GM19463 (cell line): ENCODE data around the gene TAOK1.
"Not testable (repeated sequence)": the region's sequence is repeated elsewhere in the genome, so short reads cannot be mapped to it uniquely, and the experiment has no call there.

Source experiments
- ATAC-seq: cut with Tn5 transposase; IDR thresholded peaks from one replicate; pipeline ENCODE4 v1.9.1; 2021; ENCODE audit warnings: mild to moderate bottlenecking, moderate library complexity; ENCODE audit not compliant: unreplicated experiment

Gene TAOK1

GRCh38 chr17:29526322-29526721 is 136.2 kb downstream of the TAOK1 start:
- no peak for ATAC-seq

GRCh38 chr17:29533976-29534375 is 143.8 kb downstream of the TAOK1 start:
- no peak for ATAC-seq

DNA sequence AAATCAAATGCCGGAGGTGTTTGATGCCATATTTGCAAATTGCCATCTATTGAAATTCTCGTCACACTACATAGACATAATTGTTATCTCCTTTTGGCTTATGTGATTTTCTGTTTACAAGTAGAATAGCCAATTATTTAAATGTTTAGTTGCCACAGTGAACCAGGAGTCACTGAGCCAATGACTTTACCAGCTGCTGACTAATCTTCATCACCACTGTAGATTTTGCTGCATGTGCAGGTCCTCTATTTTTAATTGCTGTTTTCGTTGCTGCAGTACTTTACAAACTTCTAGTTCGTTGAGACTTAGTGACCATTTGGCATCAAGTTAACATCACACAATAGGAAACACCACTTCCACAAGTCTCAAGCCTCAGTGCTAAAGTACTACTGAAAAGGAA is 153.9 kb downstream of the TAOK1 start:
- no peak for ATAC-seq

GRCh38 chr17:29546085-29546484 is 155.9 kb downstream of the TAOK1 start:
- ATAC-seq, result no peak

GRCh38 chr17:29546830-29547229 is 156.7 kb downstream of the TAOK1 start:
- ATAC-seq, result no peak

- ATAC-seq, result no peak
Observed at GRCh38 chr17:29549177-29549923, 159.2 kb downstream of the TAOK1 start.

GRCh38 chr17:29555840-29556239 is 165.7 kb downstream of the TAOK1 start:
- ATAC-seq, result no peak

- no peak for ATAC-seq
Observed at GRCh38 chr17:29557085-29557738, 167.0 kb downstream of the TAOK1 start.

DNA sequence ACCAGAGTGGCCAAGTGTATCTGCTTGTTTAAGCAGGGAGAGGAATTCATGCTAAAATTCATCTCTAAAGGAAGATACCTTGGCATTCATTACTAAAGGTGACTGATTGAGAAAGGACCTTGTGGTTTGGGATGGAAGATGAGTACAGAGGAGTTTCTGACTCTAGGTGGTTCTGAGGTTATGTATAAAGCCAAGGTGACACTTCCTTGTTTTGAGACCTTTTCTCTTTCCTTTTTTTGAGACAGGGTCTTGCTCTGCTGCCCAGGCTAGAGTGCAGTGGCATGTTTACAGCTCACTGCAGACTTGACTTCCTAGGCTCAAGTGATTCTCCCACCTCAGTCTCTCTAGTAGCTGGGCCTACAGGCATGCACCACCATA is 167.6 kb downstream of the TAOK1 start:
- no peak for ATAC-seq

DNA sequence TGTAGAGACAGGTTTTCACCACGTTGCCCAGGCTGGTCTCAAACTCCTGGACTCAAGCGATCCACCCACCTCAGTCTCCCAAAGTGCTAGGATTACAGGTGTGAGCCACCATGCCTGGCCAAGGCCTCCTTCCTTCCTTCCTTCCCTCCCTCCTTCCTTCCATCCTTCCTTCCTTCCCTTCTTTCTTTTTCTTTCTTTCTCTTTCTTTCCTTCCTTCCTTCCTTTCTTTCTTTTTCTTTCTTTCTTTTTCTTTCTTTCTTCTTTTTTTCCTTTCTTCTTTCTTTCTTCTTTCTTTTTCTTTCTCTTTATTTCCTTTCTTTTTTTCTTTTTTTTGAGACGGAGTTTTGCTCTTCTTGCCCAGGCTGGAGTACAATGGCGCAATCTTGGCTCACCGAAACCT is 168.0 kb downstream of the TAOK1 start:
- ATAC-seq, result not testable (repeated sequence)

DNA sequence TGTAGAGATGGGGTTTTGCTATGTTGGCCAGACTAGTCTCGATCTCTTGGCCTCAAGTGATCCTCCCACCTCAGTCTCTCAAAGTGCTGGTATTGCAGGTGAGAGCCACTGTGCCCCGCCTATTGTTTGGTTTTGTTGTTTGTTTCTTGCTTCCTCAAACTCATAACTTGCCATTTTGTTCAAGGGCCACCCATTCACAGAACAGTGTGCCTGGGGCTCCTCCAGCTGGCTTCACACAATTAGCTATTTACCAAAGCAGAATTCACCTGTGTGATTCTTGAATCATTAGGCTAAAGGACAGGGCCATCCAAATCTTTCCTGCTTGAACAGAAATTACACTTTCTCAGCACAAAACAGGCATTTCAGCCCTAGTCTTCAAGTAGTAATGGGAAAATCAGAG is 169.5 kb downstream of the TAOK1 start:
- no peak for ATAC-seq

DNA sequence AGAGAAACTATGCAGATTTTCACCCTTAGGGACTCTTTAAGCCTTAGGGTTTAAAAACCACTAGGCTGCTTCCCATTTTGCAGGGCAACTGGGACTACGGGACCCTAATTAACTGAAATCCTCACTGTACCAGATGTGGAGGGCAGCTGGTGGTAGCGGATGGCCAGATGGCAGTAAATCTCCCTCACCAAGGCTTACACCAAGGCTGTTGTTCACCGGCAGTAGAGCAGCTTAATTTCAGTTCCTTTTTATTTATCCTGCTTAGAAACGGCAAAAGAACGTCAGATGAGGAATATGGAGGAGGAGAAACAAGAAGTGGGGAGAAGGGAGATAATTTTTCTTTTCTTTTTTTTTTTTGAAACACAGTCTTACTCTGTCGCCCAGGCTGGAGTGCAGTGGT is 170.2 kb downstream of the TAOK1 start:
- no peak for ATAC-seq

- ATAC-seq, result no peak
Observed at GRCh38 chr17:29561554-29562517, 171.7 kb downstream of the TAOK1 start.

DNA sequence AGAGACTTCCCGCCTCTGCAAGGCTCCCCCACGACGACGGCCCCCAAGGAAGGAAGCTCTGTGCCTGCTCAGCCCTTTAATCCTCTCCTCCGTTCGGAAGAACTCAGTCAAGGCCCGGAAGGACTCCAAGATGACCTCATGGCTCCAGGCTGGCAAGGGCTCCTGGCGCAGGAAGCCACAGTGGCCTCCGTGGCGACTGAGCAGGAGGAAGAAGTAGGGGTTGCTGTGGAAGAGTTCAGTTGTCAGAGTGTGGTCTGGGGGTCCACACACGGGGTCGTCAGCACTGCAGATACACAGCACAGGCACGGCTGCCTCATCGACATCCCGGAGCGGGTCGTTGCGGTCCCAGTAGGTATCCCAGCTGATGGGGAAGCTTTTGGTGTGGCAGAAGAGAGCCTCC is 172.5 kb downstream of the TAOK1 start:
- no peak for ATAC-seq

DNA sequence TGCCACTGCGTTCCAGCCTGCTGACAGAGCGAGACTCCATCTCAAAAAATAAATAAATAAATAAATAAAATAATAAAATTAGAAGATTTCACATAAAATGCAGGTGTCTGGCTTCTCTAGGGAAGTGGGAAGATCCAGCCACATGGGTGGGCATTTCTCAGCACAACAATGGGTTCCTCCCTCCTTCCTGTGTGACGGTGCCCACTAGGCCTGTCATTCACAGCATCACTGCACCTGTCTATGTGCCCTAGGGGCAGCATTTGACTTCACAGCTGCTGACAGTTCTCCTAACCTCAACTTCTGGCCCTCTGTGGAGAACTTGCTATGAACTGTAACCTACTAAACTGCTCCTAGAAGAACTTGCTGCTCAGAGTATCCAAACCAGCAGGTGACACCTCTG is 173.7 kb downstream of the TAOK1 start:
- ATAC-seq, result no peak

DNA sequence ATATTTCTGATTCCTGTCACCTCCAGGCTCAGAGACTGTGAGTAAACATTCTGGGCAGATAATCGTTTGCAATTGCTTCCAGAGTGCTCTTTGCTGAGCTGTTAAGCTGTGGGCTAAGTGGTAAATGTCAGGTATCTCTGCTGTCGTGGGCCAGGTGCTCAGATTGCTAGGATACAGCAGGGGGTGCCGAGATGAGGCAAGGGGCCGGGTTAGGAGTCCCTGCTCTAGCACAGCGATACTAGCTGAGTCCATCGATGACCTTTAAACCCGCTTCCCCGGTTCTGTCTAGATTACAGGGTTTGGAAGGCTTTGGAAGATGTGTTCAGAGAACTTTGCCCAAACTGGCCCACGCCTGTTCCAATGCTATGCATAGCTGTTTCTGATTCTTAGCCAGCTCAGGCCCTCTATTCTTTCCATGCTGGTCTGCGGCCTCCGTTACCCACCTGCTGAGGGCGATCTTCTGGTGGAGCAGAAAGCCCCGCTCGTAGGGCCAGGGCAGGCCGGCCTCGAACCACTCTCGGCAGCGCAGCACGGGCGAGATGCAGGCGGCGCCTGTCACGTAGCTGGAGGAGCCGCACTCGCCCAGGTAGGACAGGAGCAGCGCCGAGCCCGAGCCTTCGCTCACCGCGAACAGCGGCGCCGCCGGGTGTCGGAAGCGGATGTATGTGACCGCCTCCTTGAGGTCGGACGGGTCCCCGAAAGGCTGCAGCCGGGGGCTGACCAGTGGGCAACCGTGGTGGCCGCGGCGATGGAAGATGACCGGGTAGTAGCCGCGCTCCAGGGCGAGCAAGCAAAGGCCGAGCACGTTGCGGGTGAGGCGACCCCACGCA is 175.7 kb downstream of the TAOK1 start:
- ATAC-seq, result no peak

- ATAC-seq, result peak; percentile 29
Observed at GRCh38 chr17:29566473-29567303, 176.5 kb downstream of the TAOK1 start, which contains the start of gene ABHD15. Gene ABHD15, minus strand, starts transcription at chr17:29567037. Its CDS starts 71 bp downstream, at chr17:29566966.

DNA sequence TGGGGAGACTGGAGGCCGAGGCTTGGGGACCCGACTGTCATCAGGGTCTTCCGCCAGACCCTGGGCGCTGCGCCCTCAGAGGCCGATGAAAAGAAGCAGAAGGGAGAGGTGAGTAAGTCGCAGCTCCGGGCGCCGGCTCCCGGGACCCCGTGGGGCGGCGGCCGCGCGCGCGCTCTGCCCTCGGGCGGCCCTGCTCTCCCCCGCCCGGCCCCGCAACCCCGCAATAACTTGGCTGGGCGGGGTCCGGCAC is 177.1 kb downstream of the TAOK1 start:
- no peak for ATAC-seq

DNA sequence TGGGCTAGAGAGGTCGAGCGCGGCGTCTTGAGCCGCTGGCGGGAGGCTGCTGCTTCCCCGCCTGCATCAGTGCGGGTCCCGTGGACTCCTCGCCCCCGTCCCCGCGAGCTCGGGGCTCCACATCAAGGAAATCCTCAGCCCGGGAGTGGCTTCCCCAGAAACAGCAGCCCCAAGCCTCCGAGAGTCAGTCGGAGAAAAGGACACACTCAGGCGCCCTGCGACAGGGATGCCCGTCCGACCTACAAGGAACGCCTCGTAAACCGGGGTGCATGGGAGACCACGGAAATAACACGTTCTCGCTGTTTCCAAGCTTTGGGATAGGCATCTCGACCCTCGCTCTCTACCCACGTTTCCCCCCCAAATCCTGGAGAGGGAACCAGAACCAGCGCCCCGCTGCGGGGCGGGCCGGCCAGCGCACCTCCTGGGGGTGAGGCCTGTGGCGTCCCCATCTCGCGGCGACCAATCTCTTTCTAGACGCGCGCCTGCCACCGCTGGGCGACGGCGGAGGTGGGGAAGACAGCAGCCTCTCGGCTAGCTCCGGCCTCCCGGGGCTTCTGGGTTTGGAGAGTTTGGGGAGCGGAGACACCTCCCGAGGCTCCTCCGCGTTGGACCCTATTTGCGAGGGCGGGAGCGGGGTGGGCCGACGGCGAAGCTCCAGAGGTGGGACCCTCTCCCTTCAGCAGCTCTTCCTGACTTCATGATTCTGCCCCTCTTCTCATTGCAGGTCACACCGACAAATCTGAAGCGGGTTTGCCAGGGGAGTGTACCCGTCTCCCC is 177.6 kb downstream of the TAOK1 start:
- ATAC-seq, result peak; percentile 34
